Activated CD8-positive, alpha-beta memory T cell treated with anti-CD3 and anti-CD28 coated beads, Interleukin-2, amount 50 U/mL, for 1 hour (primary cell): Measurements from ENCODE around the gene OR11G2.
"Not testable (repeated sequence)": the region's sequence is repeated elsewhere in the genome, so short reads cannot be mapped to it uniquely, and the experiment has no call there.

Source experiments
- DNase-seq: peaks from one replicate; pipeline ENCODE4 v3.0.0-alpha.2; 2020; ENCODE audit errors: extremely low read depth

OR11G2 gene, protein sequence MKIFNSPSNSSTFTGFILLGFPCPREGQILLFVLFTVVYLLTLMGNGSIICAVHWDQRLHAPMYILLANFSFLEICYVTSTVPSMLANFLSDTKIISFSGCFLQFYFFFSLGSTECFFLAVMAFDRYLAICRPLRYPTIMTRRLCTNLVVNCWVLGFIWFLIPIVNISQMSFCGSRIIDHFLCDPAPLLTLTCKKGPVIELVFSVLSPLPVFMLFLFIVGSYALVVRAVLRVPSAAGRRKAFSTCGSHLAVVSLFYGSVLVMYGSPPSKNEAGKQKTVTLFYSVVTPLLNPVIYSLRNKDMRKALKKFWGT

GRCh38 chr14:20190596-20190995 lies at the start of gene OR11G2:
Gene OR11G2 (plus strand): TSS chr14:20190896. CDS start chr14:20197438, 6,542 bp downstream.
- no peak for DNase-seq

- DNase-seq = no peak
These were observed 46.8 kb upstream of the OR11G2 start for GRCh38 chr14:20143911-20144310.

DNA sequence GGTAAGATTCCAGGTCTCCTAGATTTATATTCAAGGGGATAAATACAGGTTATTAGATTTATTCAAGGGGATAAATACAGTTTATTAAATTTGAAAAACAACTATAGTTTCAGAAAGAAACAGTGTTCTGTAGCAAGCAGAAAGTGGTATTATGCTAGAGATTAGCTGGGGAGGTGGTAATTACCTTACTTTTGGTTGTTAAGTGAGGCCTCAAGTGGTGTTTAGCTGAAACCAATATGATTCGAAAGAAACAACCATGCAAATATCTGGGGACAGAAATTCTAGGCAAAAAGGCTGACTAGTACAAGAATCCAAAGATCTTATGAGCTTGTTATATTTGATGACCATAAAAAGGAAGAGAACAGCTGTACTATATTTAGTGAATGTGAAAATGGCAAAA lies 45.9 kb upstream of the OR11G2 start:
- no peak for DNase-seq

GRCh38 chr14:20164462-20164861 lies 26.2 kb upstream of the OR11G2 start:
- no peak for DNase-seq

- no peak for DNase-seq
These were observed 23.6 kb upstream of the OR11G2 start for GRCh38 chr14:20167091-20167490.

DNA sequence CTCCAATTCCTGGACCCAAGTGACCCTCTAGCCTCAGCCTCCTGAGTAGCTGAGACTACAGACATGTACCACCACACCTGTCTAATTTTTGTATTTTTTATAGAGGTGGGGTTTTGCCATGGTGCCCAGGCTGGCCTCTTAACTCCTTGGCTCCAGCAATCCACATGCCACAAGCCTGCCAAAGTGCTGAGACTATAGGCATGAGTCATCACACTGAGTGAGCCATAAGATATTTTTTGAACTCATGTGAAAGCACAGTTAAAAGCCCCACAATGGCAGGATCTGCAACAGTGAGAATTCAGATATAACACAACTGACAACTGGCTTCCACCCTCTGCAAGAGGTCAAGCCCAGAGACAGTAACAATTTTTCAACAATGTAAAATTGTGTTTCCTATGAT lies 20.8 kb upstream of the OR11G2 start:
- DNase-seq = not testable (repeated sequence)

- not testable (repeated sequence) for DNase-seq
These were observed 16.5 kb upstream of the OR11G2 start for GRCh38 chr14:20174205-20174604.

DNA sequence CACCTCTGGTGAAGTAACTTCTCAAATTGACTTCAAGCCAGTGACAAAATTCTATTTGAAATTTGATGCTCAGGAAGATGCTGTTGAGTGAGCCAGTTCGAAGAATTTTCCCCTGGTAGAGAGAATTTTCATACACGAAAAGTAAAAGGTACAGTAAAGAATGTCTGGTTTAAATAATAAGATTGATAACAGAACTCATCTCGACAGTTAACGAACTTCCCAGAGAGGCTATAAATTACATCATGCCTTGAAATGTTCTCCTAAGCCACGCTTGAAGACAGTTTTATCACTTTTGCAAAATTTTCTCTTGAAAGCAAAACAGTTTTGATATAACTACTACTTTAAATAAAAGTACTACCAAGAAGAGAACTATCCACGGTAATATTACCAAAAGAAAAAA lies 14.4 kb upstream of the OR11G2 start:
- no peak for DNase-seq

DNA sequence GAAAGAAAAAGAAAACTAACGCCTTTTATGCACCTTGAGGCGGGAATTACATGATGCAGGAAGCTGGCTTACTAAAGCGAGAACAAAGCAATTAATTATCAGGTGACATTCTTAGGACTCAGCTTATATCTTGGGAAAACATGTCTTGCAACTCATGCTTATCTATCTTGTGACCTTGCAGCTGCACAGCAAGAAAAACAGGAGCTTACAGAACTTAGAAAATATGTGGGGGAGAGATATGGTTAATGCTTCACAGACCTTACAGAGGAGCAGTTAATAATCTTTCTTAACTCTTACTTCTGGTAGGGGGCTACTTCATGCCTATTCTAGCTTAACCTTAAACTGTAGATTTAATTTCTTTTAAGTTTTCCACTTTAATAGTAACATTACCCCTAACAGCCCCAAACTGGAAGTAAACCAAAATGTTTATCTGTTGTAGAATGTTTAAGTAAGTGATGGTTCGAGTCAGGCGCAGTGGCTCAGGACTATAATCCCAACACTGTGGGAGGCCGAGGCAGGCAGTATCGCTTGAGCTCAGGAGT lies 13.2 kb upstream of the OR11G2 start:
- DNase-seq = no peak

DNA sequence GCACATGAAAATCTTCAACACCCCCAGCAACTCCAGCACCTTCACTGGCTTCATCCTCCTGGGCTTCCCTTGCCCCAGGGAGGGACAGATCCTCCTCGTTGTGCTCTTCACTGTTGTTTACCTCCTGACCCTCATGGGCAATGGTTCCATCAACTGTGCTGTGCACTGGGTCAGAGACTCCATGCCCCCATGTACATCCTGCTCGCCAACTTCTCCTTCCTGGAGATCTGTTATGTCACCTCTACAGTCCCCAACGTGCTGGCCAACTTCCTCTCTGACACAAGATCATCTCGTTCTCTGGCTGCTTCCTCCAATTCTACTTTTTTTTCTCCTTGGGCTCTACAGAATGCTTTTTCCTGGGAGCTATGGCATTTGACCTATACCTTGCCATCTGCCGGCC lies 11.5 kb upstream of the OR11G2 start:
- no peak for DNase-seq

- no peak for DNase-seq
These were observed 10.8 kb upstream of the OR11G2 start for GRCh38 chr14:20179880-20180279.

- DNase-seq = no peak
These were observed 10.2 kb upstream of the OR11G2 start for GRCh38 chr14:20180486-20180885.

- no peak for DNase-seq
These were observed 6.5 kb upstream of the OR11G2 start for GRCh38 chr14:20184181-20184580.

GRCh38 chr14:20191396-20191795 lies 700 bp downstream of the OR11G2 start:
- no peak for DNase-seq

DNA sequence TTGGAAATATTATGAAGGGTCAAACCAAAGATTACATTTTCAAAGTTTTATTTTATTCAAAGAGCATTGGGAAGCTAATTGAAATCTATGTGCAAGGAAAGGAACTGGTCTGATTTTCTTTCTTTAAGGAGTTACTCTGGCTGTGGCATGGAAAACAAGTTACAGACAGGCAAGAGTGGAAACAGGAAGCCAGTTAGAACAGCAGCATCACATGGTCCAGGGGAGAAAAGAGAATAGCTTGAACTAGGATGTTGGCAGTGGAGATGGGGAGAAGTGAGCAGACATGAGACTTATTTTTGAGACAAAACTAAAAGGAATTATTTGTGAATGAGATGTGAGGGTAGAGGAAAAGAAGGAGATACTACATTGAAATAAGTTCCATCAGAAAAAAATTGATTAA lies 3.4 kb downstream of the OR11G2 start:
- no peak for DNase-seq

DNA sequence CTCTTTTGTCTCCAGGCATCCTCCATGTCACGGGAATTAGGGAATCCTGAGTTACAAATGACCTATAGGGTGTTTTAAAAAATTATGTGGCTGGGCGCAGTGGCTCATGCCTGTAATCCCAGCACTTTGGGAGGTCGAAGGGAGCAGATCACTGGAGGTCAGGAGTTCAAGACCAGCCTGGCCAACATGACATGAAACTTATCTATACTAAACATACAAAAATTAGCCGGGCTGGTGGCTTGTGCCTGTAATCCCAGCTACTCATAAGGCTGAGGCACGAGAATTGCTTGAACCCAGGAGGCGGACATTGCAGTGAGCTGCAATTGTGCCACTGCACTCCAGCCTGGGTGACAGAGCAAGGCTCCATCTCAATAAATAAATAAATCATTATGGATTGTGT lies 4.5 kb downstream of the OR11G2 start:
- DNase-seq = not testable (repeated sequence)

DNA sequence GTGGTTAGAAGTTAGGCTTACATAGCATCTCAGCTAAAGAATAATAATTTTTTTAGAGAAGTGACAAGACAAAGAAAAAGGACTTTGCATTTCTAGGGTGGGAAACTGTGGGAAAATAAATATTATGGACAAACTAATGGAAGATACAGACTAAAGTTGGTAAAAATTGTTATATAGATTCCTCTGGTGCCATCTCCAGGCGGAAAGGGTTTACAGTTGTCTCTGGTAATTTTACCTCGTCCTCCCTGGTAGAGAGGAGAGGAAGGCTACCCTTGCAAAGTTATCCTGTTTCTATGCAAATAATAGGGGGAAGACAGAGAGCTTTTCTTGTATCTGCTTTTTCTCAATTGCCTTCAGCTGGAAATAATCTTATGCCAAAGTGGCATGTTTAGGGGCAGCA lies 5.2 kb downstream of the OR11G2 start:
- DNase-seq = no peak

- DNase-seq = no peak
These were observed 6.8 kb downstream of the OR11G2 start for GRCh38 chr14:20197459-20197858.

- DNase-seq = no peak
These were observed 8.3 kb downstream of the OR11G2 start for GRCh38 chr14:20198991-20199390.

- no peak for DNase-seq
These were observed 14.0 kb downstream of the OR11G2 start for GRCh38 chr14:20204721-20205120.

- DNase-seq = no peak
These were observed 18.9 kb downstream of the OR11G2 start for GRCh38 chr14:20209595-20209994.

DNA sequence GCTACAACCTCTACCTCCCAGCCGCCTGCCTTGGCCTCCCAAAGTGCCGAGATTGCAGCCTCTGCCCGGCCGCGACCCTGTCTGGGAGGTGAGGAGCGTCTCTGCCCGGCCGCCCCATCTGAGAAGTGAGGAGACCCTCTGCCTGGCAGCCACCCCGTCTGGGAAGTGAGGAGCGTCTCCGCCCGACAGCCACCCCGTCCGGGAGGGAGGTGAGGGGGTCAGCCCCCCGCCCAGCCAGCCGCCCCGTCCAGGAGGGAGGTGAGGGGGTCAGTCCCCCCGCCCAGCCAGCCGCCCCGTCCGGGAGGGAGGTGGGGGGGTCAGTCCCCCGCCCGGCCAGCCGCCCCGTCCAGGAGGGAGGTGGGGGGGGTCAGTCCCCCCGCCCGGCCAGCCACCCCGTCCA lies 21.7 kb downstream of the OR11G2 start:
- not testable (repeated sequence) for DNase-seq

GRCh38 chr14:20215196-20215595 lies 24.5 kb downstream of the OR11G2 start:
- no peak for DNase-seq

DNA sequence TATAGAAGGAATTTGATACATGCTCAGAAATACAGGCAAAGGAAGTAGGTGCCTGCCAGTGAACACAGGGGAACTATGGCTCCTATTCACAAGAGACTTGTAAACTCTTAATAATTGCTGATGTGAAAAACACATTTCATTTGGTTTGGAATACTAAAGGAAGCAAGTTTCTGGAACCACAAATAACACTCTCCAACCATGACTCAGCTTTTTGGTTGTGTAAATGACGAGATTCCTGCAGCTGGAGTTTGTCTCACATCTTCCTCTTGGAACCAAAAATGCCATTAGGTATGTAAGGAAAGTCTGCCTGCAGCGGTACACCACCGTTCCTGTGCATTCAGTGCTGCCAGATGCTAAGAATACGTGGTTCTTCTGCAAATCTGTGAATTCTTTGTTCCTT lies 28.3 kb downstream of the OR11G2 start:
- no peak for DNase-seq
